ENCODE data around the gene EML4. TPM values are rescaled to one million over a fixed set of nuclear protein-coding genes. Genes with fewer than 3 reads are reported as not detected.

The EML4 gene
- total RNA-seq, 3 donors from 2014 or later (not counting 1 experiment from before 2014, with no cell fraction given), result 88.4 to 136 (median 91.5) TPM

- TF ChIP-seq CTCF (IDR thresholded peaks at IDR 0.05), result no peak
- no peak overlapping the region for H3K27ac Mint-ChIP-seq
- Histone ChIP-seq H3K27me3 (ENCODE audit: control insufficient read depth, insufficient read depth, low read length) (no peaks in the 10 kb centered on the region), H3K4me1 (ENCODE audit: control insufficient read depth, insufficient read depth, low read length) (peaks cover 7% of the 10 kb centered on the region), H3K36me3 (ENCODE audit: control insufficient read depth, insufficient read depth, low read length) (peaks cover 27% of the 10 kb centered on the region), H3K4me3 (ENCODE audit: low read length) (no peak overlapping the region), H3K27ac (ENCODE audit: low read length) (no peak overlapping the region), H3K9me3 (ENCODE audit: control insufficient read depth, insufficient read depth, low read length) (no peaks in the 10 kb centered on the region)
- ATAC-seq, result no peak
- H3K4me1 Mint-ChIP-seq, result peaks cover 20 to 41% of the 10 kb centered on the region in 2 donors
- no peak overlapping the region for H3K4me3 Mint-ChIP-seq
- H3K9me3 Mint-ChIP-seq, result no peaks in the 10 kb centered on the region
- peaks cover 7% of the 10 kb centered on the region for H3K36me3 Mint-ChIP-seq
- no peak for DNase-seq
- WGBS (ENCODE audit: insufficient coverage), result 98% methylated on average over 28 of the region's 28 CpGs
- H3K27me3 Mint-ChIP-seq (ENCODE audit: low read depth in 2 of 2), result no peaks in the 10 kb centered on the region
- intact Hi-C loops (cut with micrococcal nuclease), result no loop called here
These were observed 168.9 kb downstream of the EML4 start for GRCh38 chr2:42337846-42338566.

DNA sequence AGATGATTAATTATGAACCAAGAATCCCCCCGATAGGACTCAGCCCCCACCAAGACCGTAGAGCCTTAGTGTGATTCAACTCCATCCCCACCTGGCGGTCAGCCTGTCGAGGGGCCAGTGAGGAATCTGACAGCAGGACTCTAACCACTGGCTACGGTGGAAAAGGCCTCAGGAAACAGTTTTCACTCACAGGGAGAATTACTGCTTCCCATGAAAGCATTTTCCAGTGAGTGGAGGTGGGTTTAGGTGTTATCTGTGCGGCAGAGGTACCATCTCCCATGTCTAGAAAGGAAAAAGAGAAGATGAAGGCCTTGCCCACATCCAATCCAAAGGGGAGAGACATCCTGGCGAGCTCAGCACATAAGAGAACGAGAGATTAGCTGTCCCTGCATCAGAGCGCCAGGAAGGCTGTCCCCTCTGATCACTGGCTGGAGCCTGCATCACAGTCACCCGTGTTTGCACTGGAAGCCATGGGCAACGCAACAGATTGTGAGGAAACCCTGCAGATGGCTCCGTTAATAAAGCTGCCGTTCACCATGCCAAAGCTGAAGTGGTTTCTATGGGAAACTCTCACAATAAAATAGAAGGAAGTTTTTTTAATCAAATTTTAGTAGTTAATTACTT is 169.5 kb downstream of the EML4 start:
- Histone ChIP-seq H3K9me3 (ENCODE audit: control insufficient read depth, insufficient read depth, low read length) (no peaks in the 10 kb centered on the region), H3K4me3 (ENCODE audit: low read length) (no peak overlapping the region), H3K4me1 (ENCODE audit: control insufficient read depth, insufficient read depth, low read length) (peaks cover 7% of the 10 kb centered on the region), H3K27me3 (ENCODE audit: control insufficient read depth, insufficient read depth, low read length) (no peaks in the 10 kb centered on the region), H3K27ac (ENCODE audit: low read length) (no peak overlapping the region), H3K36me3 (ENCODE audit: control insufficient read depth, insufficient read depth, low read length) (peaks cover 23% of the 10 kb centered on the region)
- TF ChIP-seq CTCF (IDR thresholded peaks at IDR 0.05), result no peak
- ATAC-seq (no peak), DNase-seq (no peak)
- Mint-ChIP-seq H3K9me3 (no peaks in the 10 kb centered on the region), H3K36me3 (peaks cover under 1% of the 10 kb centered on the region), H3K4me1 (peaks cover 26 to 47% of the 10 kb centered on the region in 2 donors), H3K4me3 (no peak overlapping the region), H3K27me3 (ENCODE audit: low read depth in 2 of 2) (no peaks in the 10 kb centered on the region), H3K27ac (peak overlapping the region in 1 of 2 donors; percentile 34)
- intact Hi-C loops (cut with micrococcal nuclease), result no loop called here
- WGBS (ENCODE audit: insufficient coverage), result 95% methylated on average over 12 of the region's 13 CpGs

- Mint-ChIP-seq H3K4me1 (peaks cover 26 to 48% of the 10 kb centered on the region in 2 donors), H3K36me3 (no peaks in the 10 kb centered on the region), H3K27ac (peak overlapping the region; percentile 12 to 43), H3K4me3 (no peak overlapping the region), H3K9me3 (no peaks in the 10 kb centered on the region), H3K27me3 (ENCODE audit: low read depth in 2 of 2) (no peaks in the 10 kb centered on the region)
- 90% methylated on average over 21 of the region's 21 CpGs for WGBS (ENCODE audit: insufficient coverage)
- no peak for DNase-seq
- H3K4me3 ChIP-seq (ENCODE audit: low read length), result no peak overlapping the region
- H3K36me3 ChIP-seq (ENCODE audit: control insufficient read depth, insufficient read depth, low read length), result peaks cover 19% of the 10 kb centered on the region
- intact Hi-C loops (cut with micrococcal nuclease), result no loop called here
- H3K9me3 ChIP-seq (ENCODE audit: control insufficient read depth, insufficient read depth, low read length), result no peaks in the 10 kb centered on the region
- H3K4me1 ChIP-seq (ENCODE audit: control insufficient read depth, insufficient read depth, low read length), result peaks cover 7% of the 10 kb centered on the region
- H3K27ac ChIP-seq (ENCODE audit: low read length), result no peak overlapping the region
- no peak for TF ChIP-seq CTCF (IDR thresholded peaks at IDR 0.05)
- no peak for ATAC-seq
- no peaks in the 10 kb centered on the region for H3K27me3 ChIP-seq (ENCODE audit: control insufficient read depth, insufficient read depth, low read length)
These were observed 170.2 kb downstream of the EML4 start for GRCh38 chr2:42339191-42339912.

Data from natural killer cell (primary cell).